ENCODE measurements around the gene PRSS37.

The PRSS37 gene

GRCh38 chr7:141789917-141790316, 51.4 kb downstream of the PRSS37 start, which contains the start of gene TAS2R5:
Gene TAS2R5 (plus strand): TSS chr7:141790217. CDS start chr7:141790362, 145 bp downstream.
- FAIRE-seq (no peak), DNase-seq (ENCODE audit: extremely low spot score, insufficient read length, low read depth) (no peak)

- DNase-seq (ENCODE audit: extremely low spot score, insufficient read length, low read depth) (no peak), FAIRE-seq (no peak)
These were observed 53.0 kb downstream of the PRSS37 start for GRCh38 chr7:141788296-141788695.

Data from GM18507 (cell line).